ENCODE data around the gene LRRC51.

LRRC51 gene

DNA sequence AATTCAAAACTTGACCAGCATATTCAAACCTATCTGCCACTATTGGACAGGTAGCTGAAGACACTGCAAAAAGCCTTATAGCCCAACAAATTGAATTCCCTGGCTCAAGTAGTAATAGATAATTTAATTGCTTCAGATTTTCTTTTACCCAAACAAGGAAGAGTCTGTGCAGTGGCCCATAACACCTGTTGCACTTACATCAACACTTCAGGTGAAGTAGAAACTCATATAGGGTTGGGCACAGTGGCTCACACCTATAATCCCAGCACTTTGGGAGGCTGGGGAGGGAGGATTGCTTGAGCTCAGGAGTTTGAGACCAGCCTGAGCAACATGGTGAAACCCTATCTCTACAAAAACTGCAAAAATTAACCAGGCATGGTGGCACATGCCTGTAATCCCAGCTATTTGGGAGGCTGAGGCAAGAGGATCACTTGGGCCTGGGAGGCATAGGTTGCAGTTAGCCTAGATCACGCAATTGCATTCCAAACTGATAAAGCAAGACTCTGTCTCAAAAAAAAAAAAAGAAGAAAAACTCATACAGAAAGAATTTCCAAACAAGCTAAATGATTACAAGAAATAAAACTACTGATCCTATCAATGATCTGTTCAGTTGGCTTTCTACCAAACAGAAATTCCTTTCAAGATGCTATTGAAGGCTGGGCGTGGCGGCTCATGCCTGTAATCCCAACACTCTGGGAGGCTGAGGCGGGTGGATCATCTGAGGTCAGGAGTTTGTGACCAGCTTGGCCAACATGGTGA lies 64.3 kb downstream of the LRRC51 start:
- no peak for DNase-seq (ENCODE audit: low read depth, low spot score)

More for the DNA sequence above, 64.3 kb downstream of the LRRC51 start:
- Histone ChIP-seq H3K4me3 (no peak overlapping the region), H3K27ac (no peak overlapping the region), H3K9ac (ENCODE audit: insufficient read length) (no peak overlapping the region), H3K9me3 (ENCODE audit: low read depth, low read length) (no peaks in the 10 kb centered on the region), H3K36me3 (ENCODE audit: insufficient read depth, low read length) (no peaks in the 10 kb centered on the region)
- TF ChIP-seq POLR2AphosphoS5 (IDR thresholded peaks at IDR 0.05; ENCODE audit: borderline replicate concordance, low read depth, low read length) (no peak), EZH2 (IDR thresholded peaks at IDR 0.05) (no peak), FOXP2 (optimal IDR thresholded peaks at IDR 0.05; ENCODE audit: control extremely low read depth, extremely low read length, insufficient read depth) (no peak)
